Brain microvascular endothelial cell (primary cell): ENCODE measurements around the gene SLC9A5.
A peak's percentile ranks its signal among the peaks of the same experiment; 100 is the strongest.

Experiments
- DNase-seq: peaks from one replicate; pipeline ENCODE4 v3.0.0-alpha.2; 2020
- H3K27ac ChIP-seq: fragments of 250-450 bp; sonication (Bioruptor Pico); 2 replicates; pipeline ENCODE4 v1.5.1; 2020; ENCODE audit warnings: mild to moderate bottlenecking, moderate library complexity
- H3K27me3 ChIP-seq: fragments of 250-450 bp; sonication (Bioruptor Pico); replicated peaks from 2 replicates; pipeline ENCODE4 v1.5.1; 2020; ENCODE audit warnings: mild to moderate bottlenecking
- H3K36me3 ChIP-seq: fragments of 250-450 bp; sonication (Bioruptor Pico); replicated peaks from 2 replicates; pipeline ENCODE4 v1.5.1; 2020; ENCODE audit warnings: mild to moderate bottlenecking
- H3K4me3 ChIP-seq: 2 replicates; pipeline ENCODE4 v1.5.1; 2011; ENCODE audit warnings: low read depth, mild to moderate bottlenecking, control low read depth, low read length, moderate library complexity
- CTCF ChIP-seq: IDR thresholded peaks from 2 replicates; pipeline ENCODE4 v1.5.1; 2011; ENCODE audit warnings: low read depth, mild to moderate bottlenecking, moderate library complexity, low read length, control low read depth, inconsistent platforms; ENCODE audit errors: missing control alignments
- in situ Hi-C: cut with HindIII; loops from 2 replicates; pipeline ENCODE4 v1.10.0; 2017; ENCODE audit warnings: low sequenced_read_pairs, low pct_ligation_motif_present

Gene SLC9A5

DNA sequence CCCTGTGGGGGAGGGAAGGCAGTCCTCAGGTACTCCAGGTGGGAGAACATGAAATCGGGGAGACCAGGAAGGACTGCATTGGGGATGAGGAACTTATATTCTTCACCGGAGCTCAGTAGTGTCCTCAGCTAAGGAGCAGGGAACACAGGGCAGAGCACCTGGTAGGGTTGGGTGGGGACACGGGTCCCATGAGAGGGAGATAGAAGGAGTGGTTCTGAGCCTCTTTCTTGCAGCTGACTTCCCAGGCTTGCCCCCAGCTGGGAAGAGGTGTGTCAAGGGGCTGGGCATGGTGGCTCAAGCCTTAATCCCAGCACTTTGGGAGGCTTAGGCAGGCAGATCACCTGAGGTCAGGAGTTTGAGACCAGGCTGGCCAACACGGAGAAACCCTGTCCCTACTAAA is 3.6 kb upstream of the SLC9A5 start:
- H3K27me3 ChIP-seq = no peaks in the 10 kb centered on the region
- peak overlapping the region; percentile 65 for H3K27ac ChIP-seq
- H3K4me3 ChIP-seq = peak overlapping the region; percentile 88
- H3K36me3 ChIP-seq = no peaks in the 10 kb centered on the region
- in situ Hi-C loops = no loop called here
- TF ChIP-seq CTCF = no peak
- DNase-seq = no peak

GRCh38 chr16:67245674-67246080 is 3.1 kb upstream of the SLC9A5 start:
- in situ Hi-C loops = no loop called here
- H3K27ac ChIP-seq = peak overlapping the region; percentile 62
- H3K4me3 ChIP-seq = peak overlapping the region; percentile 88
- no peaks in the 10 kb centered on the region for H3K36me3 ChIP-seq
- no peaks in the 10 kb centered on the region for H3K27me3 ChIP-seq
- TF ChIP-seq CTCF = no peak
- no peak for DNase-seq

DNA sequence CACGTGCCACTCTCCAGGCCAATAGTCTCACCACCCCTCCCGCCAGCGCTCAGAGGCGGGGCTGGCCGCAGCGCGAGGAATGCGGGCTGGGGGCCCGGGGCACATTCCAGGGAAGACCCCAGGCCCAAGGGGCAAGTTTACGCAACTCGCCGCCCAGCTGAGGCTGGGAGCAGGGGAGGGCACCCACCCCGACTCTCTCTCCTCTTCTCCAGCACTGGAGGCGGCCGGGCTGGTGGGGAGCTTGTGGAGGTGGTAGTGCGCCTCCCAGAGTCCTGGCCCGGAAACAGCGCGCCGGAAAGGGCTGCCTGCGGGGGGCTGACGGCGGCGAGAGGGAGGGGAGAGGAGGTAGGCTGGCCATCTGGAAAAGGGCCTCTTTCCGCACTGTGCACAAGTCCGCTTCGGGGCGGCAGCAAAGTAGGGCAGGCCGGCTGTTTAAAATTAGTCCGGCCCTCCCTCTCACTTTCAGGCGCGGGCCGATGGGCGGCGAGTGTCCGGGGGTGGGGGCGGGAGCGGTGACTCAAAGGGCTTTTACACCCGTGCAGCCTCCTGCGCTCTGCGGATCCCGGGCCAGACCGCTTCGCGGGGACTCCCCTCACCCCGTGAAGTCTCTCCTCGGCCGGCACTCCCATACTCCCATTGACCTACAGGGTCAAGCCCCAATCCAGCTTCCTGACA is 2.6 kb upstream of the SLC9A5 start:
- peak; percentile 66 for TF ChIP-seq CTCF
- Histone ChIP-seq H3K4me3 (peak overlapping the region; percentile 88), H3K27me3 (no peaks in the 10 kb centered on the region), H3K27ac (peak overlapping the region; percentile 62), H3K36me3 (no peaks in the 10 kb centered on the region)
- peak; percentile 80 for DNase-seq
- in situ Hi-C loops = no loop called here

GRCh38 chr16:67246756-67247191 is 2.0 kb upstream of the SLC9A5 start:
- peak; percentile 27 for TF ChIP-seq CTCF
- no peak for DNase-seq

GRCh38 chr16:67247192-67248072 is 1.3 kb upstream of the SLC9A5 start, which contains the start of gene FHOD1:
Gene FHOD1 (minus strand): TSS chr16:67247481. CDS start chr16:67247410, 71 bp downstream.
- H3K27me3 ChIP-seq = no peaks in the 10 kb centered on the region
- H3K36me3 ChIP-seq = no peaks in the 10 kb centered on the region
- DNase-seq = peak; percentile 95
- no peak for TF ChIP-seq CTCF
- in situ Hi-C loops = no loop called here
- peak within 1 kb of the TSS; percentile 62 for H3K27ac ChIP-seq
- H3K4me3 ChIP-seq = peak within 1 kb of the TSS; percentile 88

More at GRCh38 chr16:67246756-67247191, 2.0 kb upstream of the SLC9A5 start:
- peak overlapping the region; percentile 88 for H3K4me3 ChIP-seq
- H3K36me3 ChIP-seq = no peaks in the 10 kb centered on the region
- H3K27ac ChIP-seq = peak overlapping the region; percentile 62
- in situ Hi-C loops = no loop called here
- no peaks in the 10 kb centered on the region for H3K27me3 ChIP-seq
